OCI-LY7 (cell line): ENCODE results near the gene DCAF7.

Source experiments
- CTCF ChIP-seq: fragments of 200-600 bp; sonication (generic); conservative IDR thresholded peaks from 2 replicates; pipeline ENCODE4 v1.5.1; 2014; ENCODE audit warnings: mild to moderate bottlenecking, antibody characterized with exemption, low read length, moderate library complexity, mixed read lengths
- EZH2phosphoT487 ChIP-seq: fragments of 200-600 bp; sonication (generic); IDR thresholded peaks from 2 replicates; pipeline ENCODE4 v1.6.1; 2018; ENCODE audit warnings: low read depth, borderline replicate concordance, mild to moderate bottlenecking, mixed run types, antibody characterized with exemption, low read length, moderate library complexity, mixed read lengths

- TF ChIP-seq CTCF (no peak), EZH2phosphoT487 (no peak)
These were observed 751 bp downstream of the DCAF7 start for GRCh38 chr17:63550817-63551639.
